Ishikawa (cell line): ENCODE data around the gene SEC14L2.

ENCODE experiments used
- CEBPB ChIP-seq: IDR thresholded peaks from 2 replicates; pipeline ENCODE4 v1.6.1; 2012
- CREB1 ChIP-seq: IDR thresholded peaks from 2 replicates; pipeline ENCODE4 v1.6.1; 2012; ENCODE audit warnings: low read depth
- EGR1 ChIP-seq: IDR thresholded peaks from 2 replicates; pipeline ENCODE4 v1.6.1; 2012
- EP300 ChIP-seq: IDR thresholded peaks from 2 replicates; pipeline ENCODE4 v1.6.1; 2012; ENCODE audit warnings: borderline replicate concordance
- FOXM1 ChIP-seq: IDR thresholded peaks from 2 replicates; pipeline ENCODE4 v1.6.1; 2012; ENCODE audit warnings: low read depth, borderline replicate concordance
- NFIC ChIP-seq: IDR thresholded peaks from 2 replicates; pipeline ENCODE4 v1.6.1; 2012
- RAD21 ChIP-seq: IDR thresholded peaks from 2 replicates; pipeline ENCODE4 v1.6.1; 2012; ENCODE audit warnings: low read depth
- TAF1 ChIP-seq: IDR thresholded peaks from 2 replicates; pipeline ENCODE4 v1.6.1; 2012; ENCODE audit warnings: low read depth, mild to moderate bottlenecking
- TCF12 ChIP-seq: IDR thresholded peaks from 2 replicates; pipeline ENCODE4 v1.6.1; 2012; ENCODE audit warnings: low read depth
- TEAD4 ChIP-seq: IDR thresholded peaks from 2 replicates; pipeline ENCODE4 v1.6.1; 2012
- YY1 ChIP-seq: IDR thresholded peaks from 2 replicates; pipeline ENCODE4 v1.6.1; 2012; ENCODE audit warnings: low read depth
- ZBTB7A ChIP-seq: IDR thresholded peaks from 2 replicates; pipeline ENCODE4 v1.6.1; 2012; ENCODE audit warnings: low read depth
- TF ChIP-seq, protein P1 (sequence below): IDR thresholded peaks from 2 replicates; pipeline ENCODE4 v1.6.1; 2012
- TF ChIP-seq, protein P2 (sequence below): IDR thresholded peaks from 2 replicates; pipeline ENCODE4 v1.6.1; 2012; ENCODE audit warnings: low read depth, mild to moderate bottlenecking
- TF ChIP-seq, protein P3 (sequence below): IDR thresholded peaks from 2 replicates; pipeline ENCODE4 v1.6.1; 2012

SEC14L2 gene

DNA sequence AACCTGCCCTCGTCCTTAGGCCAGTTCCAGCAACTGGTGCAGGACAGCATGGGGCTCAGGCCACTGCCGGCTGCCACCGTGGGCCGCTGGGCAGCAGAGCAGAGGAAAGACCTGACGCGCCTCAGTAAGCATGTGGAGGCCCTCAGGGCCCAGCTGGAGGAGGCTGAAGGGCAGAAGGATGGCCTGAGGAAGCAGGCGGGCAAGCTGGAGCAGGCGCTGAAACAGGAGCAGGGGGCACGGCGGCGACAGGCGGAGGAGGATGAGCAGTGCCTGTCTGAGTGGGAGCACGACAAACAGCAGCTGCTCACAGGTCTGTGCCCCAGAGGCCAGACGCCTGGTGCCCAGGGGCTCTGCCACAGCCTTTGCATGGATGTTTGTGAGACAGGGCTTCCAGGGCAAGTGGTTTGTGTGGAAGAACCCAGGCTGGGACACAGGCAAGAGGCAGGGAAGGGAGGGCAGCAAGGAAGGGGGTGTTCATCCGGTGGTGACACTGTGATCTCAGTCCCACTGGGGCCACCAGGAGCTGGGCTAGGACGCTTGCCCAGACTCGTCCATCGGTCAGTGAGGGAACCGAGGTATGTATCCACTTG is 26.1 kb upstream of the SEC14L2 start:
- TF ChIP-seq EGR1 (no peak), CREB1 (no peak), FOXM1 (no peak), ZBTB7A (no peak)
- TF ChIP-seq, protein P1, sequence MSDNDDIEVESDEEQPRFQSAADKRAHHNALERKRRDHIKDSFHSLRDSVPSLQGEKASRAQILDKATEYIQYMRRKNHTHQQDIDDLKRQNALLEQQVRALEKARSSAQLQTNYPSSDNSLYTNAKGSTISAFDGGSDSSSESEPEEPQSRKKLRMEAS: no peak

DNA sequence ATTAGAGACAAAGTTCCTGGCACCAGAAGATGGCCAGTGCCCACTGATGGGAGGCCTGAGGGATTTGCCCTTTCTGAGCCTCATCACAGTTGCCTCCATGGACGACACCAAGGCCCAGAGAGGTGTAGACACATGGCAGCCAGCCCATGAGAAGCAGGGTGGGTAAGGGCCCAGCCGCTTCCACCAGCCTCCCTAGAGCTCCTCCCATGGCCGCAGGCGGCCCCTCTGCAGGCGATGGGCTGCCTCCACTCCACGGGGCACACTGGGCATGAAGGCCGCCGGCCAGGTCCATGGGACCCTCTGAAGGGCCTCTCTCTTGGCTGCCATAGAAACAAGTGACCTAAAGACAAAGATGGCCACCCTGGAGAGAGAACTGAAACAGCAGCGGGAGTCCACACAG is 25.5 kb upstream of the SEC14L2 start:
- no peak for TF ChIP-seq YY1
- TF ChIP-seq NFIC: no peak
- TF ChIP-seq, protein P1: no peak
- TF ChIP-seq CEBPB: no peak
- TF ChIP-seq TCF12: no peak
- no peak for TF ChIP-seq EP300
- TF ChIP-seq RAD21: no peak
- TF ChIP-seq, protein P2, sequence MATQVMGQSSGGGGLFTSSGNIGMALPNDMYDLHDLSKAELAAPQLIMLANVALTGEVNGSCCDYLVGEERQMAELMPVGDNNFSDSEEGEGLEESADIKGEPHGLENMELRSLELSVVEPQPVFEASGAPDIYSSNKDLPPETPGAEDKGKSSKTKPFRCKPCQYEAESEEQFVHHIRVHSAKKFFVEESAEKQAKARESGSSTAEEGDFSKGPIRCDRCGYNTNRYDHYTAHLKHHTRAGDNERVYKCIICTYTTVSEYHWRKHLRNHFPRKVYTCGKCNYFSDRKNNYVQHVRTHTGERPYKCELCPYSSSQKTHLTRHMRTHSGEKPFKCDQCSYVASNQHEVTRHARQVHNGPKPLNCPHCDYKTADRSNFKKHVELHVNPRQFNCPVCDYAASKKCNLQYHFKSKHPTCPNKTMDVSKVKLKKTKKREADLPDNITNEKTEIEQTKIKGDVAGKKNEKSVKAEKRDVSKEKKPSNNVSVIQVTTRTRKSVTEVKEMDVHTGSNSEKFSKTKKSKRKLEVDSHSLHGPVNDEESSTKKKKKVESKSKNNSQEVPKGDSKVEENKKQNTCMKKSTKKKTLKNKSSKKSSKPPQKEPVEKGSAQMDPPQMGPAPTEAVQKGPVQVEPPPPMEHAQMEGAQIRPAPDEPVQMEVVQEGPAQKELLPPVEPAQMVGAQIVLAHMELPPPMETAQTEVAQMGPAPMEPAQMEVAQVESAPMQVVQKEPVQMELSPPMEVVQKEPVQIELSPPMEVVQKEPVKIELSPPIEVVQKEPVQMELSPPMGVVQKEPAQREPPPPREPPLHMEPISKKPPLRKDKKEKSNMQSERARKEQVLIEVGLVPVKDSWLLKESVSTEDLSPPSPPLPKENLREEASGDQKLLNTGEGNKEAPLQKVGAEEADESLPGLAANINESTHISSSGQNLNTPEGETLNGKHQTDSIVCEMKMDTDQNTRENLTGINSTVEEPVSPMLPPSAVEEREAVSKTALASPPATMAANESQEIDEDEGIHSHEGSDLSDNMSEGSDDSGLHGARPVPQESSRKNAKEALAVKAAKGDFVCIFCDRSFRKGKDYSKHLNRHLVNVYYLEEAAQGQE: no peak
- TF ChIP-seq EGR1: no peak
- TF ChIP-seq CREB1: no peak
- no peak for TF ChIP-seq TEAD4
- no peak for TF ChIP-seq TAF1
- TF ChIP-seq ZBTB7A: no peak
- TF ChIP-seq FOXM1: no peak
- TF ChIP-seq, protein P3, sequence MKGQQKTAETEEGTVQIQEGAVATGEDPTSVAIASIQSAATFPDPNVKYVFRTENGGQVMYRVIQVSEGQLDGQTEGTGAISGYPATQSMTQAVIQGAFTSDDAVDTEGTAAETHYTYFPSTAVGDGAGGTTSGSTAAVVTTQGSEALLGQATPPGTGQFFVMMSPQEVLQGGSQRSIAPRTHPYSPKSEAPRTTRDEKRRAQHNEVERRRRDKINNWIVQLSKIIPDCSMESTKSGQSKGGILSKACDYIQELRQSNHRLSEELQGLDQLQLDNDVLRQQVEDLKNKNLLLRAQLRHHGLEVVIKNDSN: no peak

- TF ChIP-seq NFIC: no peak
- TF ChIP-seq, protein P3: no peak
- no peak for TF ChIP-seq ZBTB7A
- TF ChIP-seq TAF1: no peak
- no peak for TF ChIP-seq FOXM1
- no peak for TF ChIP-seq RAD21
- no peak for TF ChIP-seq CEBPB
- TF ChIP-seq, protein P1: no peak
These were observed 24.8 kb upstream of the SEC14L2 start for GRCh38 chr22:30371981-30372380.

GRCh38 chr22:30372915-30373314 is 23.9 kb upstream of the SEC14L2 start:
- TF ChIP-seq, protein P1: no peak
- TF ChIP-seq TCF12 (no peak), FOXM1 (no peak), CREB1 (no peak), CEBPB (no peak), RAD21 (no peak), NFIC (no peak), EP300 (no peak)
- TF ChIP-seq, protein P3: no peak
- TF ChIP-seq, protein P2: no peak

DNA sequence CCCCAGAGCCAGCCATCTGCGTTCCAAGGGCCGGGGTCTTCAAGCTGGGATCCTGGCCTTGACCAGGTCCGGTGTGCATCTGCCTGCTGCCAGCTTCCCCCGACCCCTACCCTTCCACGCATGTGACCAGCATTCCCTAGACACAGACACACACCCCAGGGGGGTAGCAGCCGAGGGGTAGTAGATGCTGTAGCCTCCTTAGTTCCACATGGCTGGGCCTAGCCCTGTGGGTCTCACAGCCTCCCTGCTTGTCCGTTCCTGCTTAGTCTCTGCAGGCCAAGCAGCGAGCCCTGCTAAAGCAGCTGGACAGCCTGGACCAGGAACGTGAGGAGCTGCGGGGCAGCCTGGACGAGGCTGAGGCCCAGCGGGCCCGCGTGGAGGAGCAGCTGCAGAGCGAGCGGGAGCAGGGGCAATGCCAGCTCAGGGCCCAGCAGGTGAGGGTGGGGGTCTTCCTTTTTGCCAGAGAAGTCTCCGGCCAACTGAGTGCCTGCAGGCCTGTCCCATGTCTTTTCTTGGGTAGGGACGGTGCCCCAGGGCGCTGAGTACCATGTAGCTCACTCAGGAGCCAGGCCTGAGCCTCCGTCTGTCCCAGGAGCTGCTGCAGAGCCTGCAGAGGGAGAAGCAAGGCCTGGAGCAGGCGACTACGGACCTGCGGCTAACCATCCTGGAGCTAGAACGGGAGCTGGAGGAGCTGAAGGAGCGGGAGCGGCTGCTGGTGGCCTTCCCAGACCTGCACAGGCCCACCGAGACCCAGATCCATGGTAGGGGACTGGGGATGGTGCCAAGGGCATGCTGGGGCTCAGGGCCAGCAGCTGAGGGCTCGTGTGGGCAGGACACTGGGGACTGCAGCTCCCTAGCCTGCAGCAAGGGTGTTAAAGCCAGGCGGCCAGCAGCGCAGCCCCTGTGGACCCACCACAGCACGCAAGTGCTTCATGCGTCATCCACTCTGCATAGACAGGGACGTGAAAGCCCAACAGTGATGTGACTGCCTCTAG is 23.2 kb upstream of the SEC14L2 start:
- TF ChIP-seq YY1: no peak
- TF ChIP-seq EGR1: no peak
- TF ChIP-seq EP300: no peak
- TF ChIP-seq, protein P1: no peak
